Measurements from ENCODE around the gene COG2. TPM values are rescaled to one million over a fixed set of nuclear protein-coding genes. Genes with fewer than 3 reads are reported as not detected.
A peak's percentile ranks its signal among the peaks of the same experiment; 100 is the strongest.

COG2 gene
- total and polyA plus RNA-seq, 2 of the 13 experiments (the other 11 are each of a cell fraction or from before 2014, with no cell fraction given) = 16.8 to 36.3 TPM

DNA sequence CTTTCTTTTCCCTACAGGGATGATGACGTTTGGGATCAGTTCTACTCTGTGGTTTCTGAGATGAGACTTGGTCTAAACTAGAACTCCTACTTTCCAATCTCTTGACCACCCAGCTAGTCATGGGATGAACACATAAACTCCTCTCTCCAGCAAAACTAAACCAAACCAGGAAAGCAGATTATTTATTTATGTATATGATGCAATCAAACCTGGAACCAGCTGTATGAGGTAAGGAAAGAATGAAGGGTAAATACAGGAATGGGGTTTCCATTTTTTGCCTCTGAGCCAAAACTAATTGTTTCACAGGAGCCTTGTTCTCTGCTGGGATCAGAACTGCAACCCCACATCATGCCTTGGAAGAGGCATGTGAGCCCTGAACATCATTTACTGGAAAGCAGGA lies 75.0 kb downstream of the COG2 start:
- no peak for FAIRE-seq
- 100% methylated on average over 1 of the region's 1 CpG for WGBS (ENCODE audit: low lambda C conversion rate)
- Histone ChIP-seq H3K36me3 (replicated peaks in 1 of 2; ENCODE audit: control insufficient read depth in 1 of 2, insufficient read depth in 2 of 2, low read length in 2 of 2) (0 out of 5 replicates have a peak, but pooled peaks cover 0 to under 1% of the 10 kb centered on the region in 2 experiments), H4K20me1 (ENCODE audit: insufficient read depth, low read length) (peaks cover 11% of the 10 kb centered on the region; the same call in 1 of the 2 replicates), H2AFZ (ENCODE audit: low read length) (no peak overlapping the region), H3K9ac (ENCODE audit: insufficient read depth, low read depth, low read length) (no peak overlapping the region), H3K27me3 (ENCODE audit: control insufficient read depth in 1 of 2, insufficient read depth in 2 of 2, low read length in 2 of 2) (peaks cover 0 to 2% of the 10 kb centered on the region in 2 experiments; a peak in 1 of 5 replicates), H3K4me3 (replicated peaks in 1 of 3; ENCODE audit: insufficient read depth in 1 of 3, low read depth in 2 of 3, low read length in 3 of 3) (no peak overlapping the region), H3K4me2 (ENCODE audit: low read depth, low read length) (no peak overlapping the region), H3K9me3 (ENCODE audit: low read length) (peaks cover 8% of the 10 kb centered on the region), H3K79me2 (ENCODE audit: insufficient read depth, low read length) (peaks cover 19% of the 10 kb centered on the region), H3K4me1 (ENCODE audit: insufficient read depth, low read length) (peaks cover 40% of the 10 kb centered on the region), H3K27ac (ENCODE audit: extremely low read length, insufficient read depth, low read length) (no peak overlapping the region)
- ChIA-PET POLR2A (interaction anchor here (7.9 kb wide), 1 partner anchor 12 kb away, joined by 110 read pairs; no protein-coding TSS in a partner anchor), CTCF (ENCODE audit: low intra/inter-chr PET ratio, low total read pairs) (no interaction called here)
- DNase-seq (ENCODE audit: low spot score) = no peak
- TF ChIP-seq ATF7 (IDR thresholded peaks at IDR 0.05) (peak; percentile 43; the same call in 1 of the 2 replicates), ATF7 (CRISPR knock-in tag; IDR thresholded peaks at IDR 0.05) (no peak), CHD2 (IDR thresholded peaks at IDR 0.05; ENCODE audit: low read depth, low read length) (no peak), ZNF264 (CRISPR knock-in tag; IDR thresholded peaks at IDR 0.05) (no peak), SP140L (CRISPR knock-in tag; IDR thresholded peaks at IDR 0.05; ENCODE audit: borderline replicate concordance) (no peak), NFKB2 (CRISPR knock-in tag; IDR thresholded peaks at IDR 0.05; ENCODE audit: borderline replicate concordance) (no peak), ZKSCAN5 (CRISPR knock-in tag; IDR thresholded peaks at IDR 0.05) (no peak), CCAR2 (optimal IDR thresholded peaks at IDR 0.05; ENCODE audit: low read depth, low read length) (no peak), PLRG1 (conservative IDR thresholded peaks at IDR 0.05) (no peak), ZNF296 (CRISPR knock-in tag; conservative IDR thresholded peaks at IDR 0.05) (no peak), ZNF652 (CRISPR knock-in tag; IDR thresholded peaks at IDR 0.05; ENCODE audit: borderline replicate concordance, low read depth) (no peak), XRCC5 (optimal IDR thresholded peaks at IDR 0.05; ENCODE audit: low read length) (no peak), DMTF1 (CRISPR knock-in tag; IDR thresholded peaks at IDR 0.05) (no peak), ATF4 (CRISPR knock-in tag; IDR thresholded peaks at IDR 0.05) (peak in 1 of 2 experiments; percentile 46; a peak in 1 of 4 replicates), NFE2L1 (CRISPR knock-in tag; IDR thresholded peaks at IDR 0.05; ENCODE audit: borderline replicate concordance) (no peak), HDAC2 (CRISPR knock-in tag; IDR thresholded peaks at IDR 0.05) (no peak), ZNF576 (CRISPR knock-in tag; IDR thresholded peaks at IDR 0.05) (no peak), ATM (IDR thresholded peaks at IDR 0.05; ENCODE audit: borderline replicate concordance) (no peak), CEBPB (IDR thresholded peaks at IDR 0.05; ENCODE audit: borderline replicate concordance, low read depth, low read length) (peak; percentile 70)
- BruUV-seq (replicated peaks) = no TSS peak
- ATAC-seq = no peak
- in situ Hi-C loops (cut with HindIII; ENCODE audit: extremely low pct_ligation_motif_present, low pct_unique_long_range_greater_than_20kb) = no loop called here
- intact Hi-C loops (cut with micrococcal nuclease; ENCODE audit: unreplicated experiment) = loop anchor here (10.0 kb wide), 1 partner anchor 258 kb away; the partner anchor contains the start of genes ARV1 and TTC13
